HG02763 (cell line): ENCODE results near the gene DGKZ.
A peak's percentile ranks its signal among the peaks of the same experiment; 100 is the strongest.

Experiments used
- ATAC-seq: cut with Tn5 transposase; IDR thresholded peaks from one replicate; pipeline ENCODE4 v1.9.1; 2021; ENCODE audit warnings: mild to moderate bottlenecking, moderate library complexity; ENCODE audit not compliant: unreplicated experiment

The DGKZ gene

GRCh38 chr11:46380340-46381047, 33.2 kb downstream of the DGKZ start:
- ATAC-seq, result no peak

GRCh38 chr11:46381048-46381818, 34.0 kb downstream of the DGKZ start, which contains the start of gene MDK:
MDK (plus strand) TSS chr11:46381669; CDS start chr11:46382058, 389 bp downstream.
- no peak for ATAC-seq

- no peak for ATAC-seq
Observed at GRCh38 chr11:46381819-46382645, 34.8 kb downstream of the DGKZ start.

- no peak for ATAC-seq
Observed at GRCh38 chr11:46382646-46383403, 35.6 kb downstream of the DGKZ start.

GRCh38 chr11:46383404-46383758, 36.1 kb downstream of the DGKZ start:
- ATAC-seq, result no peak

- no peak for ATAC-seq
Observed at GRCh38 chr11:46383974-46384701, 36.9 kb downstream of the DGKZ start.

- no peak for ATAC-seq
Observed at GRCh38 chr11:46385169-46386004, 38.1 kb downstream of the DGKZ start.

GRCh38 chr11:46386005-46386578, 38.8 kb downstream of the DGKZ start:
- ATAC-seq, result no peak

GRCh38 chr11:46386674-46387073, 39.4 kb downstream of the DGKZ start:
- ATAC-seq, result no peak

- ATAC-seq, result no peak
Observed at GRCh38 chr11:46387456-46387855, 40.2 kb downstream of the DGKZ start.

GRCh38 chr11:46387919-46388618, 40.8 kb downstream of the DGKZ start:
- ATAC-seq, result no peak

GRCh38 chr11:46388619-46389449, 41.6 kb downstream of the DGKZ start:
- ATAC-seq, result no peak

- peak; percentile 41 for ATAC-seq
Observed at GRCh38 chr11:46389450-46390330, 42.4 kb downstream of the DGKZ start.

- ATAC-seq, result no peak
Observed at GRCh38 chr11:46390331-46391171, 43.3 kb downstream of the DGKZ start.

- ATAC-seq, result no peak
Observed at GRCh38 chr11:46391186-46391577, 43.9 kb downstream of the DGKZ start.
